NCI-H2171 (cell line): ENCODE data around the gene DMD.
"Not testable (repeated sequence)": the region's sequence is repeated elsewhere in the genome, so short reads cannot be mapped to it uniquely, and the experiment has no call there.

Experiments
- DNase-seq: peaks from one replicate; lab custom pipeline; 2025; lab: John Stamatoyannopoulos, UW

The DMD gene

GRCh38 chrX:33211356-33212260, at the start of gene DMD:
TSS of gene DMD (minus strand) at chrX:33211549. CDS start at chrX:33211312, 237 bp downstream.
- DNase-seq, result no peak

GRCh38 chrX:33252306-33252825, 41.0 kb upstream of the DMD start:
- no peak for DNase-seq

- no peak for DNase-seq
These were observed 7.5 kb upstream of the DMD start for GRCh38 chrX:33218819-33219218.

- no peak for DNase-seq
These were observed 1.2 kb downstream of the DMD start for GRCh38 chrX:33210156-33210555.

GRCh38 chrX:33207056-33207455, 4.3 kb downstream of the DMD start:
- no peak for DNase-seq

- no peak for DNase-seq
These were observed 6.0 kb downstream of the DMD start for GRCh38 chrX:33205321-33205720.

GRCh38 chrX:33204889-33205288, 6.5 kb downstream of the DMD start:
- DNase-seq, result no peak

GRCh38 chrX:33198561-33199279, 12.6 kb downstream of the DMD start:
- no peak for DNase-seq

GRCh38 chrX:33195698-33196097, 15.7 kb downstream of the DMD start:
- no peak for DNase-seq

- no peak for DNase-seq
These were observed 16.4 kb downstream of the DMD start for GRCh38 chrX:33194876-33195433.

GRCh38 chrX:33194289-33194688, 17.1 kb downstream of the DMD start:
- no peak for DNase-seq

GRCh38 chrX:33190016-33190415, 21.3 kb downstream of the DMD start:
- DNase-seq, result no peak

GRCh38 chrX:33188881-33189280, 22.5 kb downstream of the DMD start:
- DNase-seq, result no peak

GRCh38 chrX:33188286-33188685, 23.1 kb downstream of the DMD start:
- no peak for DNase-seq

- DNase-seq, result not testable (repeated sequence)
These were observed 26.5 kb downstream of the DMD start for GRCh38 chrX:33184803-33185202.

GRCh38 chrX:33183361-33183760, 28.0 kb downstream of the DMD start:
- no peak for DNase-seq

- no peak for DNase-seq
These were observed 32.7 kb downstream of the DMD start for GRCh38 chrX:33178690-33179089.

GRCh38 chrX:33178218-33178617, 33.1 kb downstream of the DMD start:
- DNase-seq, result no peak

- no peak for DNase-seq
These were observed 36.1 kb downstream of the DMD start for GRCh38 chrX:33175201-33175600.

- no peak for DNase-seq
These were observed 40.3 kb downstream of the DMD start for GRCh38 chrX:33171041-33171440.

GRCh38 chrX:33161829-33162228, 49.5 kb downstream of the DMD start:
- DNase-seq, result no peak

- DNase-seq, result no peak
These were observed 51.1 kb downstream of the DMD start for GRCh38 chrX:33160273-33160672.
